ENCODE data around the gene THAP5. TPM values are rescaled to one million over a fixed set of nuclear protein-coding genes. Genes with fewer than 3 reads are reported as not detected.
A peak's percentile ranks its signal among the peaks of the same experiment; 100 is the strongest.

THAP5 gene
- 78.3 TPM for total RNA-seq

- peak; percentile 92 to 96 for DNase-seq (ENCODE audit: low spot score in 2 of 2)
- FAIRE-seq, result peak; percentile 76
Observed at GRCh38 chr7:108569381-108570145, at the start of gene THAP5, which contains the start of gene DNAJB9. Gene THAP5 (minus strand): TSS chr7:108569706. CDS start chr7:108569569, 137 bp downstream. Gene DNAJB9 (plus strand): TSS chr7:108569874. CDS start chr7:108571727, 1,853 bp downstream.

GRCh38 chr7:108618056-108618455 lies 48.5 kb upstream of the THAP5 start:
- DNase-seq (ENCODE audit: low spot score in 2 of 2), result no peak
- no peak for FAIRE-seq

- DNase-seq (ENCODE audit: low spot score in 2 of 2) (no peak), FAIRE-seq (no peak)
Observed at GRCh38 chr7:108614896-108615295, 45.4 kb upstream of the THAP5 start.

- no peak for DNase-seq (ENCODE audit: low spot score in 2 of 2)
- no peak for FAIRE-seq
Observed at GRCh38 chr7:108613949-108614381, 44.5 kb upstream of the THAP5 start.

GRCh38 chr7:108613147-108613948 lies 43.8 kb upstream of the THAP5 start:
- FAIRE-seq, result peak; percentile 97

GRCh38 chr7:108611268-108611667 lies 41.8 kb upstream of the THAP5 start:
- DNase-seq (ENCODE audit: low spot score in 2 of 2) (no peak), FAIRE-seq (no peak)

More at GRCh38 chr7:108613147-108613948, 43.8 kb upstream of the THAP5 start:
- DNase-seq (ENCODE audit: low spot score in 2 of 2), result peak in 1 of 2 donors; percentile 30

GRCh38 chr7:108609643-108610042 lies 40.1 kb upstream of the THAP5 start:
- FAIRE-seq, result no peak

GRCh38 chr7:108605559-108606201 lies 36.2 kb upstream of the THAP5 start:
- DNase-seq (ENCODE audit: low spot score in 2 of 2) (no peak), FAIRE-seq (no peak)

More at GRCh38 chr7:108609643-108610042, 40.1 kb upstream of the THAP5 start:
- no peak for DNase-seq (ENCODE audit: low spot score in 2 of 2)

- FAIRE-seq (no peak), DNase-seq (ENCODE audit: low spot score in 2 of 2) (no peak)
Observed at GRCh38 chr7:108604307-108605077, 35.0 kb upstream of the THAP5 start.

GRCh38 chr7:108603656-108604306 lies 34.3 kb upstream of the THAP5 start:
- no peak for FAIRE-seq
- DNase-seq (ENCODE audit: low spot score in 2 of 2), result no peak

- DNase-seq (ENCODE audit: low spot score in 2 of 2) (no peak), FAIRE-seq (no peak)
Observed at GRCh38 chr7:108600399-108600798, 30.9 kb upstream of the THAP5 start.

- FAIRE-seq (no peak), DNase-seq (ENCODE audit: low spot score in 2 of 2) (no peak)
Observed at GRCh38 chr7:108598914-108599580, 29.5 kb upstream of the THAP5 start.

- no peak for DNase-seq (ENCODE audit: low spot score in 2 of 2)
Observed at GRCh38 chr7:108598153-108598552, 28.6 kb upstream of the THAP5 start.

GRCh38 chr7:108596560-108596959 lies 27.1 kb upstream of the THAP5 start:
- FAIRE-seq (no peak), DNase-seq (ENCODE audit: low spot score in 2 of 2) (no peak)

More at GRCh38 chr7:108598153-108598552, 28.6 kb upstream of the THAP5 start:
- FAIRE-seq, result no peak

GRCh38 chr7:108592646-108593201 lies 23.2 kb upstream of the THAP5 start:
- FAIRE-seq (no peak), DNase-seq (ENCODE audit: low spot score in 2 of 2) (peak in 1 of 2 donors; percentile 18)

GRCh38 chr7:108590606-108591005 lies 21.1 kb upstream of the THAP5 start:
- FAIRE-seq (no peak), DNase-seq (ENCODE audit: low spot score in 2 of 2) (no peak)

- DNase-seq (ENCODE audit: low spot score in 2 of 2), result no peak
- FAIRE-seq, result no peak
Observed at GRCh38 chr7:108589874-108590273, 20.4 kb upstream of the THAP5 start.

- FAIRE-seq (no peak), DNase-seq (ENCODE audit: low spot score in 2 of 2) (no peak)
Observed at GRCh38 chr7:108589199-108589598, 19.7 kb upstream of the THAP5 start.

- DNase-seq (ENCODE audit: low spot score in 2 of 2) (no peak), FAIRE-seq (no peak)
Observed at GRCh38 chr7:108586274-108586710, 16.8 kb upstream of the THAP5 start.

All from frontal cortex (tissue), 4 donors.